RPMI7951 (cell line): ENCODE results near the gene SNTB2. TPM values are rescaled to one million over a fixed set of nuclear protein-coding genes. Genes with fewer than 3 reads are reported as not detected.

Experiments
- DNase-seq: peaks from one replicate; pipeline ENCODE4 v3.0.0-alpha.2; 2012; ENCODE audit warnings: low read depth
- total RNA-seq: library from RNA; depleted of rRNA; stranded (reverse); fragments of >200 nt; shearing (Covaris generic); gene quantifications from 2 replicates; pipeline ENCODE4 v1.2.3, GENCODE V29; 2014; rRNA removed

SNTB2 gene
- total RNA-seq, 1 experiment from 2014 or later: 26.2 TPM

DNA sequence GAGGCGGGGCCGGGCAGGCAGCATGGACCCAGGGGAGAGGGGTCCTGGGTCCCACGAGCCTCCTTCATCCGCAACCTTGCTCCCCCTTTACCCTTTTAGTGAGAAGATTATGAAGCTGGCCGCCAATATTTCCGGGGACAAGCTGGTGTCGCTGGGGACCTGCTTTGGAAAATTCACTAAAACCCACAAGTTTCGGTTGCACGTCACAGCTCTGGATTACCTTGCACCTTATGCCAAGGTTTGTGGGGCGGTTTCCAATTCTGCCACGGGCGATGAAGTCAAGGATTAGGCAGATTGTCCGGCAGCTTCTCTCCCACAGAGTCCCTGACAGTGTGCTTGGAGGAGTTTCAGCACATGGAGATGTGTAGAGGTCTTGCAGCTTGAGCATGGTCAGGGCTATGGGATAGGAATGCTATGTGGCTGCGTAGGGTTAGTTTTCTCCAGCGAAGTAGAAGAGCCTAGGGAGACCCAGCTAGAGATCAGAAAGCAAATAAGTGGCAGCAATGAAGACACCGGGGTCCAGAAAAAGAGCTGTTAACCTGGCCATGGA lies 153.2 kb downstream of the SNTB2 start:
- no peak for DNase-seq

DNA sequence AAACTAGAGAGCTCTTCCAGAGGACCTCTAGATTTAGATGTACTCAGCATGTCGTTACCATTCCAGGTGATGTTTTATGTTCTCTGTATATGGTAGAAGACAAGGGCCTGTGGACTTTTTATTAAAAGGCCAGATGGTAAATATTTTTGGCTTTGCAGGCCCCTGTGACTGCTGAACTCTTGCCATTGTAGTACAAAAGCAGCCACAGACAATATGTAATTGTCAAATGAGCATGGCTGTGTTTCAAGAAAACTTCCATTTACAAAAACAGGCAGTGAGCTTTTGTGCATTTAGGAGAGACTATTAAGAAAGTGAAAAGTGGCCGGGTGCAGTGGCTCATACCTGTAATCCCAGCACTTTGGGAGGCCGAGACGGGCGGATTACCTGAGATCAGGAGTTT lies 157.2 kb downstream of the SNTB2 start:
- DNase-seq: no peak

DNA sequence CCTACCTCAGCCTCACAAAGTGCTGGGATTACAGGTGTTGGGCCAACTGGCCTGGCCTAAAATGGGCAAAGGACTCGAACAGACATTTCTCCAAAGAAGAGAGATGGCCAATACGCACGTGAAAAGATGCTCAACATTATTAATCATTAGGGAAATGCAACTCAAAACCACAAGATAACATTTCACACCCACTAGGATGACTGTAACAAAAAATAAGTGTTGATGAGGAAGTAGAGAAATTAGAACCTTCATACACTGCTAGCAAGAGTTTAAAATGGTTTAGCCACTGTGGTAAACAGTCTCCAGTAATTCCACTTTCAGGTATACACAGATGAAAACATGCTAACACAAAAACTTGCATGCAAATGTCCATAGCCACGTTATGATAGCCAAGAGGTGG lies 159.0 kb downstream of the SNTB2 start:
- no peak for DNase-seq

DNA sequence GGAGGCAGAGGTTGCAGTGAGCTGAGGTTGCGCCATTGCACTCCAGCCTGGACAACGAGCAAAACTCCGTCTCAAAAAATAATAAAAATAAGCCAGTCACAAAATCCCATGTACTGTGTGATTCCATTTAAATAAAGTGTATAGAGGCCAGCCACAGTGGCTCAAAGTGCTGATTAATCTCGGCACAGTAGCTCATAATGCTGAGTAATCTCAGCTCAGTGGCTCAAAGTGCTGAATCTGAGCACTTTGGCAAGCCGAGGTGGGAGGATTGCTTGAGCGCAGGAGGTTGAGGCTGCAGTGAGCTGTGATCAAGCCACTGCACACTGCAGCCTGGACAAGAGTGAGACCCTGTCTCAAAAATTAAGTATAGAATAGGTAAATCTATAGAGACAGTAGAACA lies 159.7 kb downstream of the SNTB2 start:
- DNase-seq: no peak

DNA sequence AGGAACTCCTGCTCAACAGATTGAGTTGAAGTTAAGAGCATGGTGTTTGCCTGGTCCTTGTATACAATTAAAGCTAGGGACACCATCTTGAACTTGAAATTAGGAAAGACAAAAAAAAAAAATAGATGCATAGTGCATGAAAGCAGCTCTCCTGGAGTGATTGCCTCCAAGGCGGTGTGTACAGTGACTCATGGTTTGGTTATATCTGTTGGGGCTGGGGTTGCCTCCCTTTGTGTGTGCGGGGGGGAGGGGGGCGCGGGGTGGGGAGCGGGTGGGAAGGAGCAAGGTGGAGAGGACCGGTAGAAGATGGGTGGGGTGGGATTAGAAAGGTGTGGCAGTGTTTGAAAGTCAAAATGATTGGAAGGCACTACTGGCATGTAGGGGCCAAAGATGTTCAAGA lies 161.3 kb downstream of the SNTB2 start:
- no peak for DNase-seq

DNA sequence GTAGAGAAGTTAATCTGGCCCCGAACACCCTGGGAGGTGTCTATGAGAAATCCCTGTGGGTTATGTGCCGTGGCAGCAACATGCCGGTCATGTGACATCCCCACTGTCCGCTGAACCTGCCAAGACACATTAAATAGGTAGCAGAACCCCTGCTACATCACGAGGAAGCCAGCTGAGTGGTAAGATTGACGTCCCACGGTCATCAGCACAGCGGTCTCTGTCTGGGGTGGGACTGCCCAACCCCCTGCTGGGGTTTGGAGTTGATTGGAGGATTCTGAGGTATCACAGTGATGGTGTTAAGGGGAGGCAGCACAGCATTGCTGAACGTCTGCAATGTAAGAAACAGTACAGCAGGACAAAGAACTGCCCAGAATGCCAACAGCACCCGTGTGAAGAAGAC lies 162.6 kb downstream of the SNTB2 start:
- no peak for DNase-seq

DNA sequence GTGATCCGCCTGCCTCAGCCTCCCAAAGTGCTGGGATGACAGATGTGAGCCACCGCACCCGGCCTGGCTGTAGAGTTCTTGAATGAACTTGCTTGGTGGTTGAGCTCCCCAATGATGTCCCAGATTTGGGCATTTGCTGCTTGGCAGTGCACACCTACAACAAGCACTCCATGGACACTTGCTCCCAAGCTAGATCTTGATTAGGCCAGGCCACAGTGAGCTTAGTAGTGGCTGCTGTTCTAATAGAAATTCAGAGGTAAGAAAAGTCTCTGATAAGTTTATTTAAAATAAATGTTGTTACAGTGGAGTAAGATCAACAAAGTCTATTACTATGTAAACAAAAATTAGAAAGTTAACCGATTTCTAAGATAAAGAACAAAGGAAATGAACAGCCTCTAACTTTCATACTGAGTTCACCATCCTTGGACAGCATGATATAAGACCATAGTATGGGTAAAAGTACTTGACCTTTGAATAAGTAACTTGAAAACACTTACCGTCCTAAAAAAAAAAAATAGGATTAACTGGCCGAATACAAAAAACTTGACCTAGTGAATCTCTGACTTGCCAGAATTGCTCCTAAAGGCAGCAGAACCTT lies 163.7 kb downstream of the SNTB2 start:
- DNase-seq: no peak

DNA sequence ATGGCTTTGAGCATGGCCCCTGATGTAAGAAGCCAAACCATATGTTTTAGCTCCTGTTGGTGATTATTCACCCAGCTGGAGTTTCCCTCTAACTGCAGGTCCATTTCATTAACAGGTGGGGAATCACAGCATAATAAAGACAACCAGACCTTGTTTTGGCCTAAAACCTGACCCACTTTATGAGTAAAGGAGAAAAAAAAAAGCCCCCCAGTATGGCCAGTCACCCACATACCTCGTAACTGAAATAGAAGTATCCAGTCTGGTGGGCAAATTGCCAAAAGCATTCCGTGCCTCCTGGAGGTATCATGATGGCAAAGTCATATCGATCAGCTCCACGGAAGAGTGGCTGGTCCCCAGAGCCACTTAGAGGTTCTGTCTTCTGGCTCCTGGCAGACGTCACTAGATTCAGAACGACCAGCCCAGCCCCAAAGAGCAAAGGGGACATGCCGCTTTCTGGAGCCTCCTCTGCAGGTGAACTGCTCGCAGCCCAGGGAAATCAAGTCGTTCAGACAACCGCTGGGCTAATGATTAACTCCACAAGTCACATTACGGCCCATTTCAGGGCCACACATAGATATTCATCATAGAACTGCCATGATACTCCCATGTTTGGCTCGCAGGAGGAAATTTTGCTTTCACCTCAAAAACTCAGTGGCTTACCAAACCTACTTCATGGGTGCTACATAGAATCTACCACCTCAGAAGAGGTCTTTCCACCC lies 164.5 kb downstream of the SNTB2 start, which contains the start of gene TMED6:
Gene TMED6 (minus strand): TSS at position 478 of the 719 bp plus-strand sequence. CDS start 33 bp downstream, at position 445.
- DNase-seq: no peak

Other genes starting within 250 kb of the SNTB2 start
- 0.72 TPM in 1 of 2 replicates, not detected in the other for gene HAS3, start 81.5 kb upstream of the SNTB2 start, total RNA-seq
- 58.3 and 65.0 TPM in 2 replicates for gene CHTF8, start 54.6 kb upstream of the SNTB2 start, total RNA-seq
- 13.1 and 22.5 TPM in 2 replicates for gene UTP4, start 54.5 kb upstream of the SNTB2 start, total RNA-seq
- gene VPS4A, start 124.2 kb downstream of the SNTB2 start, total RNA-seq: 32.4 and 37.2 TPM in 2 replicates
- gene PDF, start 143.4 kb downstream of the SNTB2 start, total RNA-seq: 12.7 and 24.3 TPM in 2 replicates
- 29.0 and 30.0 TPM in 2 replicates for gene COG8, start 152.4 kb downstream of the SNTB2 start, total RNA-seq
- gene NIP7, start 152.6 kb downstream of the SNTB2 start, total RNA-seq: 34.5 and 39.3 TPM in 2 replicates
- gene TMED6, start 164.6 kb downstream of the SNTB2 start, total RNA-seq: not detected in 2 replicates
- gene TERF2, start 198.8 kb downstream of the SNTB2 start, total RNA-seq: 8.1 and 8.9 TPM in 2 replicates
- 111 and 166 TPM in 2 replicates for gene CYB5B, start 237.5 kb downstream of the SNTB2 start, total RNA-seq